NCI-H69 (cell line): ENCODE measurements around the gene GRIK1.
A peak's percentile ranks its signal among the peaks of the same experiment; 100 is the strongest.
"Not testable (repeated sequence)": the region's sequence is repeated elsewhere in the genome, so short reads cannot be mapped to it uniquely, and the experiment has no call there.

Source experiments
- DNase-seq: peaks from one replicate; lab custom pipeline; 2025; lab: John Stamatoyannopoulos, UW

Gene GRIK1

DNA sequence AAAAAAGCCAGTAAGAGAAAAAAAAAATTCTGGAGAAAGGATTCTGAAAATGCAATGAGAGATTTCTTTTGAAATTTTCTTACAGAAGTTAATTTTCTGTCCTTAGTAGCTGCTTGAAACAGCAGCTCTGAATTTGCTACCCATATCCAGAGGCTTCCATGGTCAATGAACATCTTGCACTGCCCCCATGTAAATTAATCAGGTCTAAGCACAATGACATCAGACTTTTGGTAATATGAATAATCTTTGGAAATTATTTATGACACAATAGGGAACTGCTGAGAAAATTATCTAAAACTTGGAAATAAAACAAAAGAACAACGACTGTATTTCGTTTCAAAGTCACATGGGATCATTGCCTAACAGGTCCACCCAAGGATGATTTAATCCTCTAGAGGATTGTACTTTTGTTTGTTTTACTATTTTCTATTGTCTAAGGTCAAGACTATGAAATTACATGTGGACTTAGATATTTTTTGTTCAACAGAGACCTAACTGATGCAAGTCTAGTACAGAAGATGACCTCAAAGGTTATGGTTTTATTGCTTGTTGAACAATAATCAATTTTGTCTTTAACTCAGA, 328.9 kb downstream of the GRIK1 start:
- peak; percentile 23 for DNase-seq

DNA sequence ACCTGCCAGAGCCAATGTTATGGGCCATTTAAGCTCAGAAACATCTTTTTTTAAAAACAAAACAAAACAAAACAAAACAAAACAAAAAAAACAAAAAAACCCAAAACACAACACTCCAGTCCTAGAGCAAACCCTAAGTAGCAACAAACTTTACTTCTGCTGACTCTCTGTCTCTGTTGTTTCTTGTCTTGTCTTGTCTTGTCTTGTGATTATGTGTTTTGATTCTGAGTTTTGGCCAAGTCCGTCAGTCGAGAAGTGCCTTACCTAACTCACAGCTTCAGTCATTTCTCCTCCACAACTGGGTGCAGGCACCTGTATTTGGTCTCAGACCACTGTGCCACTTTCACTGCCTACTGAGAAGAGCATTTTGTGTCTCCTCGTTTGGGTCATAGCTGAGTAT, 333.2 kb downstream of the GRIK1 start:
- no peak for DNase-seq

DNA sequence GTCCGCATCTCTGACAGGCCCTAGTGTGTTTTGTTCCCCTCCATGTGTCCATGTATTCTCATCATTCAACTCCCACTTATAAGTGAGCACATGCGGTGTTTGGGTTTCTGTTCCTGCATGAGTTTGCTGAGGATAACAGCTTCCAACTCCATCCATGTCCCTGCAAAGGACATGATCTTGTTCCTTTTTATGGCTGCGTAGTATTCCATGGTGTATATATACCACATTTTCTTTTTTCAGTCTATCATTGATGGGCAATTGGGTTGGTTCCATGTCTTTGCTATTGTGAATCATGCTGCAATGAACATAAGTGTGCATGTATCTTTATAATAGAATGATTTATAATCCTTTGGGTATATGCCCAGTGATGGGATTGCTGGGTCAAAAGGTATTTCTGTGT, 334.6 kb downstream of the GRIK1 start:
- not testable (repeated sequence) for DNase-seq

DNA sequence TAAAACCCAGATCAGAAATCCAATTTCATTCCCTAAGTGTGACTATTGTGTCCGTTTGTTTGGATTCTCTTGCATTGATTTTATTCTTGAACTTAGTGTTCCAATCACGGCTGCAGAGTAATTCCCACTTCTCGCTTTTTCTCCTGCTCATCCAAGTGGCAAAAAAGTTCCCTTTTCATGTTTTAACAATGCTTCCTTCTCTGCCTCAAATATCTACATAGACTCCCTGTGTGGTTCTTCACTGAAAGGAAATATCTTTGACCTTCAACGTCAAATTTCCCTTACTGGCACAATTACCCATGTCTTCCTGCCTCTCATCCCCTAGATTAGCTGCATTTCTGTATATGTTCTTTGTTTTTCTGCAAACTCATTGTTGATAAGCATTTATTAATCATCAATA, 335.7 kb downstream of the GRIK1 start:
- peak; percentile 41 for DNase-seq

DNA sequence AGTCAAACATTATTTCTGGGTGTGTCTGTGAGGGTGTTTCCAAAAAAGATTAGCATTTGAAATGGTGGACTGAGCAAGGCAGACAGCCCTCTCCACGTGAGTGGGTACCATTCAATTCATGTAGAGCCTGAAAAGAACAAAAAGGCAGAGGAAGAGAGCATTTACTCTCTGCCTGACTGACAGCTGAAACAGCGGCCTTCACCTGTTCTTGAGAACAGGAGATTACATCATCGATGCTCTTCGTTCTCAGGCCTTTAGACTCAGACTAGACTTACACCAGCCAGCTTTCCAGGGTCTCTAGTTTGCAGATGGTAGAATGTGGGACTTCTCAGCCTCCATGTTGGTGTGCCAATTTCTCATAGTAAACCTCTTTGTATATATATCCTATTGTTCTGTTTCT, 338.7 kb downstream of the GRIK1 start:
- no peak for DNase-seq

DNA sequence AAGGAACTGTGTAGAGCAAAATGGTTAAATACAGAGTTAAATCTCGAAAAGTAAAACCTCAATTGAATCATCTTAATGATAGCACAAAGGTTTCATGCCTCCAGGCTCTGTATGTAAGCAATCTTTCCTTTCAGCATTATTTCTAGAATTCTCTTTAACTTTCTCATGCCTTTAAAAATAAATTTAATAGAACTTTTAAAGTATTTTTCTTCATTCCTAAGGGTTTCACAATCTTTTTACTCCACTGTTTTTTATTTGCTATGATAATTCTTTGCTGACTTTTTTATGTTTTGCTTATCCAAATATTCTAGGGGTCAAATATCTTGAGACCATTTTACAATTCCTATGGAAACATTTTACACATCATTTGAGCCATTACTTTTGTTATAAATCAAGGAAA, 353.1 kb downstream of the GRIK1 start:
- DNase-seq: no peak

DNA sequence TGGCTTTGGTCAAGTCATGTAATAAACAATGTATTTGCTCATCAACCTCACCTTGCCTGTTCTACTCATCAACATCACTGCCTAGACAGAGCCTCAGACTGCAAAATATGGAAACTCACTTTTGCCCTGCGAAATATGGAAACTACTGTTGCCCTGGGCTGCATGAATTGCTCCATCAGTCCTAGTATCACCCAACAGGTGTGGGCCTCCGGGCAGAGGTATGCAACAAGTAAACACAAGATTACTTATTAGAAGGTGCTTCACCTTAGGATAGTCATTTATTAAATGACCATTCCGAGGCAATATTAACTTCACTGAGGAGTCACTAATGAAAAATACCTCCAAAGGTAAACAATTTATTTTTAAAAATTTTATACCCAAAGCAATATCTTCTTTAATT, 354.3 kb downstream of the GRIK1 start:
- no peak for DNase-seq

DNA sequence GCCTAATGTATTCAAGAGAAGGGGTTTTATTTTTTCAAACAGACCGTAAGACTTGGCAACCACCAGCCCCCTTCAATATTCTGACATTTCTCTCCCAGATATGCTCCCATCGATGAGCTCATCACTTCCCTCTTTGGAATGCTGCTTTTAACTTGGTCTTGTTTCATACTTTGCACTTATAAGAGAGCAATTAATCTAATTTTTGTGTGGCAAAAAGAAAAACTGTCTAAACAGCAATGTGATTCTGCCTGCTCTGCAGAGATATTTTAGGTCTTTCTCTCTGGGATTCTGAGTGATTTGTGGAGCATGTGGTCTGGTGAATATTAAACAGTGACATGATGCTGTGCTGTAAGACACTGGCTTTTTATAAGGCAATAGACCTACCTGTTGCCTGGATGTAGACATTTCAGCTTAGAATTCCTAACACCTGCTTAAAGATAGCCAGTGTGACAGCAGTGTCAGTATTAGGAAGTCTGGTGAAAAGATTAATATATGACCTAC, 356.3 kb downstream of the GRIK1 start:
- DNase-seq: no peak

DNA sequence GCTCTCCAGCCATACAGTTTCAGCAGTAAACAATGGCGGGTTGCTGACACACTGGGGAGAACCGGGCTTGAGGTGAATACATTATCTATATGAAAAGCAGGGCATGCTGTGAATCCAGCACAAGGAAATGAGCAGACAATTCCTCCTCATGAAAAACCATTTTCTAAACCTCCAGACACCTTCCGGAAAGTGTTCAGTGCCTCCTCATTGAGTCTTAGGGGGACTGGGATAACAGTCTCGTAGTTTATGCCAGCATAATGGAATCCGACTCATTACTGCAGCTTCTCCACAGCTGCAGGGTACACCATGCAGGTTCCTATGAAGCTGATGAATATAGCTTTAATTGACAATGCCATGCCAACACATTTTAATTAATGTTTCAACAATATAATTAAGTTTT, 356.9 kb downstream of the GRIK1 start:
- DNase-seq: no peak

DNA sequence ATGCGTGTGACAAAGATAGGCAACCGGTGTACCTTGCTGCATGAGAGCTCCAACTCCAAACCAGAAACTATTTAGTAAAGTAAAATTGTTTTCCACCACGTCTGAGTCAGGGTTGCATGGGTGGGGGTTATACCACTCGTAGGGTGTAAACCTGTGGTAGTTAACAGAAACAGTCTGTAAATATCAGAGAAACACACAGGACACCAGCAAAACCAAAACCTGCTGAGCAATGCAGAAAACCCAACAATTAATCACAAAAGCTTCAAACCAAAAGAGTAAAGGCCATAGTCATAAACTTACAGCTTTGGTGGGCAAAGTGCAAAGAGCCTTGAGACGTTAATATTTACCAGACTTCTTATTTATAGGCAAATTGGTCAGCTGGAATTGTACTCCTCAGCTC, 358.4 kb downstream of the GRIK1 start:
- DNase-seq: no peak

DNA sequence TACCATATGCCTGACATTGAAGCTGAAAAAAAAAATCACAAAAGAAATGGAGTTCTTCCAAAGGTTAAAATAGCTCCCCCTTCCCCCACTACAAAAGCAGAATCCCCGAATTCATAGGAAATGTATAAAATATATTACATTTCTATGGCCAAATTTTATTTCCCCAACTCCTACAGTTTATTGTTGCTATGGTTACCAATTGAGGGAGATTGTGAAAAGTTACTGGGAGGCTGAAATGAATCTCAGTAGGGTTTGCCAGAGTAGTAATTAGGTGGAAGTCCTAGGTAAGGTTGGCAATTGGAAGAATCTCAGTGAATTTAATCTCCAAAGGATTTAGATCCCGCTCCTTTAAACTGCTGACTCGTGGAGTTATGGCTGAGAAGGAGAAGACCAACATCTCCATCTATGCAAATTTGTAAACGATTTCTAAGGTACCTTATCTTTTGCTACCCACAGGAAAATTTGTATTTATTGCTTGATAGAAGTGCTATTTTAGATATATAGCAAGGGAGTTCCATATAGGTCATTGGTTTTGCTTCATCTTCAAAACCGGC, 359.0 kb downstream of the GRIK1 start:
- no peak for DNase-seq

DNA sequence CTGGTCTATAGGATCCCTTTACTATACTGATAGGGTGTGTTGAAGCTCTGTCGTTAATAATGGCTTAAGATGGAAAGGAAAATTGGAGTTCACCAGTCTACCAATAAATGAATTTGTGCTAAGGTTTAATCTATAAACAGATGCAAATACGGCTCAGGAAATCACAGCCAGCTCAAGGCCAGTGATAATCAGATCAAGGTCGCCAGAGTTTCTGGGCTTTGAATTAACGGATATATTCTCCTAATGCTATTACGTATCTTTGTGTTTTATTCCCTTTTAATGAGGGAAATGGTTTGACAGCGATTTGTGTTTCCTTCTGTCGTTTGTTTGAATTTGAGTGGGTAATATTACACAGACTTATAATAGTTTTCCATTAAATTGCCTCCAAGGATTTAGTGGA, 361.5 kb downstream of the GRIK1 start:
- DNase-seq: no peak

DNA sequence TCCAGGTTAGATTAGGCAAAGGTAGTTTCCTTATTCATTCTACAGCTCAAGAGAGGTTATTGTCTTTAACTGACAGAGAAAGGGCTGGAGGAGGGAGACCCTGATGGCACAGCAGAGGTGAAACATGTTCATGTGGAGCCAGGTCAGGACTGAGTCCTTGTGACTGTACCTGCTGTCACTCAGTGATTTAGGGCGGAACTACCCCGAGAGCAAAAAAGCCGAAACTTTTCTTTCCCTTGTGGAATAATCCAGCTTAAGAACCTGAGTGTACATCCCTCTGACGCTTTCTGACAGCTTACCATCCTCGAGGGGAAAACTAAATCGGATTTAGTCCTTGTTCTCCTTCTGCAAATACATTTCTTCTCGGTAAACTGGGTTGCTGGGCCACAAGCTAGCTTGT, 367.8 kb downstream of the GRIK1 start:
- DNase-seq: no peak

DNA sequence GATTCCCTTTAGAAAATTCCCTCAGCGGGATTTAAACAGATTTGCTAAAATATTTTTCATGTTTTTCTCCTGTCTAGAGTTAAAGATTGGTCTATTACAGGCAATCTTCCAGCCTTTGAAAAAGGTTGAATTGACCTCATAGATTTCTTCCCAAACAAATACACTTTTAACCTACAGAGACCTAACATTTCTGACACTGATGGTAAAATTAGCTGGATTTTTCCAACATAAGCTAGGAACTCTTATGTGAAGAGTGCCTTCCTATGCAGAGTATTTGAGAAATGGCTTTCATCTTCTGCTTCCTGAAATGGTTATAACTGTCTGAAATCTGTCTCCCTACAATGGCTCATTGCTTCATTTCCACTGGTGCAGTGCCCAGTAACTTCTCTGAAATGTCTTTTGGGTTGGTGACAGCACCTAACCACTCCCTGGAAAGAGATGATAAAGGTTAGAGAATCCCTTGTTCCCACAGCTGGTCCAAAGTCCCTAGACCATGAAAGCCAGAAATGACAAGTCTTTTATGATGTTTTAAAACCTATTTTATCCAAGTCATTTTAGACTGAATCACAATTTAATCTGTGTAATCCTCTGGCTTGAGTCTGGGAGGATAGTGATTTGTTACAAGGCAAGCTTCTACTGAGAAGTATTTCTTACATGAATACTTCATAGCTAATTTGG, 371.6 kb downstream of the GRIK1 start:
- DNase-seq: no peak

DNA sequence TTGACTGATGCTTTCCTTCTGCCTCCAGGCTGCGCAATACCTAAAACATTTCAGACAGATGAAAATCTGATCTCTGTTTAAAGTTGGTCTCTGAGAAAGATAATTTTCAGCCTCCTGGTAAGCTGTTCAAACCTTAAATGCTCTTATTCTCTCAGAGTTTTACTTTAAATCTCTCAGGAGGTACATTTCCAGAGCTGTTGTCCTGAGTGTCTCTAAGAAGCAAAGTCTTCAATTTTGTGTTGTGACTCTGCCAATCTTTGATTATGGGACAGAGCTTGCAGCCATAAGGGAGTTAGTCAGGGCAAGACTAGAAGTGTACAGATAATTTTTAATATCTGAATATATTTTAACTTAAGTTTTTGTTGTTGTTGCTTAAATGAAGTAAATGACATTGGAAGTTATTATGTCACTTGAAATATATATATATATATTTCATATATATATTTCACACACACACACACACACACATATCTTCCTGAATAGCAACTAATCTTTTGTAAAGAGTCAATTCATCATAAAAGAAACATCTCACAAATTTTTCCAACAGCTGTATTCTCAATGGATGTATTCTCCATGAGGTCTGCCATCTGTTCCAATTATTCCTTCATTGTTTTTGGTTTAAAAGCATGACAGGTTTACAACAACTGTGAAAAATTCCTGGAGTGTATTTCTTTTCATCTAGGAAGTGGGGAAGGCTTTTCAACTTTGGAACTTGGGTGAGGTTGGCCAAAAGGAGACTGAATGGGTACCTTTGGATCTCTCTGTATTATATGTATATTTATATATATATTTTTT, 381.7 kb downstream of the GRIK1 start:
- peak; percentile 43 for DNase-seq

DNA sequence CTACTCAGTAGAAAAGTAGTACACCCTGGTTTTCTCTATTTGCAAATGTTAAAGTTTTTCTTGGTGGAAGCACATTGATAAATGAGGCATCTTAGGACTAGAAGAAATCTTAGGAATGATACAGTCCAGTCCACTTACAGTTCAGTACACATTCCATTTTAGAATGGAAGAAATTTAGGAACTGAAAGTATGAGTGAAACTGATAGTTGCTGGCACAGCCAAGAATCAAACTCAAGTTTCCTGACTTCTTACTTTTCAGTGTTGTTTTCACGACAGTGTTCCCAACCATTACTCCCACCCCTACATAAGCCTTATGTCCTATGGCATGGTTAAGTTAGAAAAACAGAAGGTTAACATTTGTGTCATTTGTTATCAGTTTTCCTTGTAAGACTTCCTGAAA, 382.6 kb downstream of the GRIK1 start:
- no peak for DNase-seq

DNA sequence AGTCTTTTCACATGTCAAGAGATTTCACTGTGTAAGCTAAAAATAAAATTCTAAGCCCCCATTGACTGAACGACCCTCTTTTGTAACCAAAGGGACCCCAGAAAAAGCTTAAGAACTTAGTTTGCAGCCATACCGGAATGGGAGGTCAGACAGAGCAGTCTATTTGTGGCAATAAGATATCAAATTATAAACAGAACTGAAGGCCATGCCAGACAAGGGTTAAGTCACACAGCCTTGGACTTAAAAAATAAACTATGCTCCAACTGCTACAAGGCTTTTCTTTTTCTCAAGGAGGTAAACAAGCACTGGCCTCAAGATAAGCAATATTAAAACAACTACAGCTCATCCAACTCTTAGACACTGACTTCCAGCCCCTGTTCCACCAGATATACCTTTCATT, 384.2 kb downstream of the GRIK1 start:
- DNase-seq: no peak

DNA sequence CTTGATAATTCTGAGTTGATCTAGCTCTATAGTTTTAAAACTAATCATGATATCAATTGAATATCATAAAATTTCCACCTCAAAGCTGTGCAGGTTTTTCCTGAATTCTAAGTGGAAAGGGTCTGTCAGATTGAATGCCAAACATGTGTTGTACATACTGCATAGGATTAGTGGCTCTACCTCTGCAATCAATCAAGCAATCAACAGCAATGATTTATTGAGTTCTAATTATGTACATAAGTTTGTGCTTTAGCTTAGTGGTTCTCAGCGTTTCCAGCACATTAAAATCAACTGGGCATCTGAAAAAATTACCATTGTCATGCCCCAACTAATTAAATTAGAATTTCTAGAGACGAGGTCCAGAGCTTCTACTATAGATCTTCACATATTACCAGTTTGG, 389.6 kb downstream of the GRIK1 start:
- DNase-seq: no peak

DNA sequence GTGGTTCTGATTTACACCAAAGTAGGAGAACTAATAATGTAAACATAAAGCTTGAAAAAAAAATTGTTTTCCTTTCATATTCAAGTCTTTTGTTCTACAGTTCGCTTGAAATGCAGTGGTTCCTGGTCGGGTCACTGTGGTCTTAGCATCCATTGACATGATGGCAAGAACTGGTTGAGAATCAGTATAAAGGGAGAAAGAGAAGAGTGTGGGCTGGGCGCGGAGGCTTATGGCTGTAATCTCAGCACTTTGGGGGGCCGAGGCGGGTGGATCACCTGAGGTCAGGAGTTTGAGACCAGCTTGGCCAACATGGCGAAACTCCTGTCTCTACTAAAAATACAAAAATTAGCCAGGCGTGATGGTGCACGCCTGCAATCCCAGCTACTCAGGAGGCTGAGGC, 390.2 kb downstream of the GRIK1 start:
- DNase-seq: no peak

DNA sequence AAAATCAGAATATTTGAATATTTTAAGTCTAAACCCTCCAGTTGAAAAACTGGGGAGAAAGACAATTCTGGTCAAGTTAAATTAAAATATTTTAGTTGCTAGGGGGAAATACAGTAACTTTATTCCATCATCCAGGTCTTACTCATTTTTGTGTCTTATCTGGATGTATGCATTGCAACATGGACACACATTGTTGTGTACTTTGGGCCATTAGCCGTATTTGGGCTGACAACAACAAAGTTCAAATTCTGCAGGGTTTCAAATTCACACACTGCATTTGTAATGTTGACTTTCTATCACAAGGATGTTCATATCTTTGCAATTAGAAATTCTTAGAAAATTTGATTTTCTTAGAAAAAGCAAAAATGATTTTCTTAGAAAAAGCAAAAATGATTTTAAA, 391.8 kb downstream of the GRIK1 start:
- DNase-seq: no peak

DNA sequence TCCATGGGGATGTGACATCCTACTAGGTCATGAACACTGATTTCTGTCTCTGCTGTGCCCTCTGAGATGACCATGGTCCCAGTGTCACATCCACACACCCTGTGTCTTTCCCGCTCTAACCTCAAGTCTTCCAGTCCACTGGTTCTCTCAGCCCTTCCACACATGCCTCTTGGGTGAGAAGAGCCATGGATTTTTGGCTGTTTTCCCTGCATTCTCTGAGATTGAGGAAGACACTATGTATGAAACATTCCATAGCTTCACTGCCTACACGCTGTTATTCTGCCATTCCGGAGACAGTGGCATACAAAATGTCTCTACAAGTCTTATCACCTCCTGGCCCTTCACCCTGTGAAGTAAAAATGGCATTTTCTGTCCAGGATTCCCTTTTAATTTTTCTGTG, 393.7 kb downstream of the GRIK1 start:
- no peak for DNase-seq

DNA sequence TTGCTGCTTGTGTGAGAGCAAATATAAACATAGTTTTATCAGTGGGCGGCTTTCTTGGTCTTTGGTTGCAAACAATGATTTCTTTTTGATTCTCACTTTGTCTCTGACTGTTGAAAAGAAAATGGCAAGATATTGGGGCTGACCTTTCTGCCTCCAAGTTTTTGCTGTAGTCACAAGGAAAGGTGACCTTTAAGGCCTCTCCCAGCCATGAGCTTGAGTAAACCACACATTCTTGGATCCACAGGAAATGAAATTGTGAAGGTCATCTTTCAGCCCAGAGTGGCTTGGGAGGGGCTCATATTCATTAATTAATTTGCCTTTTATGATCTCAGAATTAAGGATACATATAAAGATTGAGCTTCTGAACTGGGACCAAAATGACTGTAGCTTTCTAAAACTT, 399.5 kb downstream of the GRIK1 start:
- DNase-seq: no peak

DNA sequence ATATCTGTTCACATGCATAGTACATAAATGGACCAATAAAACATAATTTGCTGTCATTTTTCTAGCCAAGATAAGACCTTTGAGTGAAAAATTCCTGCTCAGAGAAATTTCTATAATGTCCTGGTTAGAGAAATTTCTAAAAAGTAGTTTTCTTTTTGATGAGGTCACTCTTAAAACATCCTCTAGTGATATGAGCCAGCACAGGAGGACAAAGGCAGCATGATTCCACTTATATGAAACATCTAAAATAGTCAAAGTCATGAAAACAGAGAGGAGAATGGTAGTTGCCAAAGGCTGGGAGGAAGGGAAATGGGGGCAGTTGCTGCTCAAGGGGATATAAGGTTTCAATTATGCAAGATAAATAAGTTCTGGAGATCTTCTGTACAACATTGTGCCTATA, 401.7 kb downstream of the GRIK1 start:
- no peak for DNase-seq
